MM.1S (cell line): ENCODE measurements around the gene NUDT22.

ENCODE experiments used
- DNase-seq: peaks from one replicate; pipeline ENCODE4 v3.0.0-alpha.2; 2015
- H2AFZ ChIP-seq: fragments of 300-600 bp; sonication (generic); 2 replicates; pipeline ENCODE4 v1.6.0; 2016; ENCODE audit warnings: antibody characterized with exemption, low read length
- H3F3A ChIP-seq: fragments of 300-600 bp; sonication (generic); 2 replicates; pipeline ENCODE4 v1.6.1; 2016; ENCODE audit warnings: mild to moderate bottlenecking, antibody characterized with exemption, low read length, moderate library complexity, mixed read lengths; ENCODE audit not compliant: insufficient read depth
- H3K27ac ChIP-seq: fragments of 300-600 bp; sonication (generic); 2 replicates; pipeline ENCODE4 v1.5.1; 2016; ENCODE audit warnings: mild to moderate bottlenecking, low read length
- H3K27me3 ChIP-seq: fragments of 300-600 bp; sonication (generic); replicated peaks from 2 replicates; pipeline ENCODE4 v1.6.0; 2016; ENCODE audit warnings: low read length; ENCODE audit not compliant: insufficient read depth
- H3K36me3 ChIP-seq: fragments of 300-600 bp; sonication (generic); replicated peaks from 2 replicates; pipeline ENCODE4 v1.6.1; 2016; ENCODE audit warnings: mild to moderate bottlenecking, low read length, mixed read lengths; ENCODE audit not compliant: insufficient read depth
- H3K4me1 ChIP-seq: fragments of 300-600 bp; sonication (generic); 2 replicates; pipeline ENCODE4 v1.6.1; 2016; ENCODE audit warnings: low read length, mixed read lengths
- H3K4me2 ChIP-seq: fragments of 300-600 bp; sonication (generic); 2 replicates; pipeline ENCODE4 v1.6.0; 2016; ENCODE audit warnings: low read depth, low read length
- H3K4me3 ChIP-seq: fragments of 300-600 bp; sonication (generic); 2 replicates; pipeline ENCODE4 v1.5.1; 2016; ENCODE audit warnings: low read length, mixed read lengths
- H3K79me2 ChIP-seq: fragments of 300-600 bp; sonication (generic); 2 replicates; pipeline ENCODE4 v1.6.1; 2016; ENCODE audit warnings: mixed run types, low read length, mixed read lengths
- H3K9ac ChIP-seq: fragments of 300-600 bp; sonication (generic); 2 replicates; pipeline ENCODE4 v1.6.1; 2016; ENCODE audit warnings: low read length, mixed read lengths
- H3K9me2 ChIP-seq: fragments of 300-600 bp; sonication (generic); replicated peaks from 2 replicates; pipeline ENCODE4 v1.6.1; 2016; ENCODE audit warnings: mild to moderate bottlenecking, low read length, mixed read lengths; ENCODE audit not compliant: insufficient read depth
- H3K9me3 ChIP-seq: fragments of 300-600 bp; sonication (generic); replicated peaks from 2 replicates; pipeline ENCODE4 v1.6.1; 2016; ENCODE audit warnings: mild to moderate bottlenecking, low read length, mixed read lengths; ENCODE audit not compliant: insufficient read depth
- H4K20me1 ChIP-seq: fragments of 300-600 bp; sonication (generic); 2 replicates; pipeline ENCODE4 v1.6.1; 2016; ENCODE audit warnings: mild to moderate bottlenecking, low read length, moderate library complexity, mixed read lengths; ENCODE audit not compliant: insufficient read depth
- EZH2 ChIP-seq: fragments of 300-600 bp; sonication (generic); optimal IDR thresholded peaks from 2 replicates; pipeline ENCODE3; 2017; ENCODE audit warnings: low read depth, mild to moderate bottlenecking, antibody characterized with exemption, low read length, mixed read lengths
- EZH2phosphoT487 ChIP-seq: fragments of 300-600 bp; sonication (generic); IDR thresholded peaks from 2 replicates; pipeline ENCODE4 v1.6.1; 2018; ENCODE audit warnings: antibody characterized with exemption, low read length
- TF ChIP-seq, protein P1 (sequence below): fragments of 300-600 bp; sonication (generic); IDR thresholded peaks from 2 replicates; pipeline ENCODE4 v1.5.1; 2016; ENCODE audit warnings: antibody characterized with exemption, low read length, mixed read lengths

NUDT22 gene

DNA sequence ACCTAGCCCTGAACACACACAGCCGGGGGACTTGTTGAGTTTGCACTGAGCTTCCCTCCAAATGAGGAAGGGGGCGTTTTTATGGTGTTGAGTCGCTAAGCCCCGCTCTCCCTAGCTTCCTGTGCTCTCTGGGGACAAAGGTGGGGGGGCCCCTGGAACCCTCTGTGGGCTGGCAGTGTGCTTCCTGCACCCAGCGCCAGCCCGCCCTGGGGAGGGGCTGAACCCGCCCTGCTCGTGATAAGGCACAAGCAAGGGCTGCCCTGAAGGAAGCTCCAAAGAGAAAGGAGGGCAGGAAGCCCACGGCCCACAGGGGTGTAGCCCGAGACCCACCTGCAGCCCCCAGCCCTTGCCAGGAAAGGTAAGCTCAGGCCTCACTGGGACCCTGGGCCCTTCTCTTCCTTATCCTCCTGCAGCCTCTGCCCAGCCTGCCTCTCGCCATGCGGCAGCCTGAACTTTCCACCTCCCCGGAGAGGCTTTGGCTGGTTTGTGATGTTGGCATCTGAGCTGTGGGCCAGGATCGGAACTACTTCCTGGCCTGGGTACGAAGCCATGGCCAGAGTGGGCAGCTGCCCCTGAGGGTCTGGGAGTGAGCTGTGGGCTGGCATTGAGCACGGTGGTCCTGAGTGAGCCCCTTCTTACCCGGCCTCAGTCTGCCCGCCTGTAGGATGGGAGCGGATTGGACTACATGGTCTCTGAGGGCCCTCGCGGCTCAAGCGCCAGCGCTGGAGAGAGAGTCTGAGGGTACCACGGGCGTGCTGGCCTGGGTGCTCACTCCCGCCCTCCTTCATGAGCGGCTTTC lies 19.4 kb upstream of the NUDT22 start, which contains the start of gene FERMT3:
Gene FERMT3 (plus strand): TSS at position 265 of the 799 bp plus-strand sequence. CDS start 644 bp downstream, outside the sequence.
- peak within 1 kb of the TSS; percentile 74 for H3K4me2 ChIP-seq
- peaks cover 19% of the 10 kb centered on the region for H3K79me2 ChIP-seq
- H3K36me3 ChIP-seq = peaks cover 8% of the 10 kb centered on the region; the same call in 1 of the 2 replicates
- DNase-seq = peak; percentile 46
- no peaks in the 10 kb centered on the region for H3K9me3 ChIP-seq
- TF ChIP-seq EZH2phosphoT487 (no peak), EZH2 (no peak)
- TF ChIP-seq, protein P1, sequence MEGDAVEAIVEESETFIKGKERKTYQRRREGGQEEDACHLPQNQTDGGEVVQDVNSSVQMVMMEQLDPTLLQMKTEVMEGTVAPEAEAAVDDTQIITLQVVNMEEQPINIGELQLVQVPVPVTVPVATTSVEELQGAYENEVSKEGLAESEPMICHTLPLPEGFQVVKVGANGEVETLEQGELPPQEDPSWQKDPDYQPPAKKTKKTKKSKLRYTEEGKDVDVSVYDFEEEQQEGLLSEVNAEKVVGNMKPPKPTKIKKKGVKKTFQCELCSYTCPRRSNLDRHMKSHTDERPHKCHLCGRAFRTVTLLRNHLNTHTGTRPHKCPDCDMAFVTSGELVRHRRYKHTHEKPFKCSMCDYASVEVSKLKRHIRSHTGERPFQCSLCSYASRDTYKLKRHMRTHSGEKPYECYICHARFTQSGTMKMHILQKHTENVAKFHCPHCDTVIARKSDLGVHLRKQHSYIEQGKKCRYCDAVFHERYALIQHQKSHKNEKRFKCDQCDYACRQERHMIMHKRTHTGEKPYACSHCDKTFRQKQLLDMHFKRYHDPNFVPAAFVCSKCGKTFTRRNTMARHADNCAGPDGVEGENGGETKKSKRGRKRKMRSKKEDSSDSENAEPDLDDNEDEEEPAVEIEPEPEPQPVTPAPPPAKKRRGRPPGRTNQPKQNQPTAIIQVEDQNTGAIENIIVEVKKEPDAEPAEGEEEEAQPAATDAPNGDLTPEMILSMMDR = no peak
- no peaks in the 10 kb centered on the region for H3K27me3 ChIP-seq
- no peaks in the 10 kb centered on the region; the same call in 1 of the 2 replicates for H3F3A ChIP-seq
- H3K9ac ChIP-seq = peak within 1 kb of the TSS; percentile 67
- no peaks in the 10 kb centered on the region for H4K20me1 ChIP-seq
- H3K27ac ChIP-seq = peak within 1 kb of the TSS; percentile 56; the same call in 1 of the 2 replicates
- peaks cover 10% of the 10 kb centered on the region for H3K4me1 ChIP-seq
- H3K4me3 ChIP-seq = peak within 1 kb of the TSS; percentile 70
- no peaks in the 10 kb centered on the region for H3K9me2 ChIP-seq
- peak within 1 kb of the TSS; percentile 37; the same call in 1 of the 2 replicates for H2AFZ ChIP-seq

DNA sequence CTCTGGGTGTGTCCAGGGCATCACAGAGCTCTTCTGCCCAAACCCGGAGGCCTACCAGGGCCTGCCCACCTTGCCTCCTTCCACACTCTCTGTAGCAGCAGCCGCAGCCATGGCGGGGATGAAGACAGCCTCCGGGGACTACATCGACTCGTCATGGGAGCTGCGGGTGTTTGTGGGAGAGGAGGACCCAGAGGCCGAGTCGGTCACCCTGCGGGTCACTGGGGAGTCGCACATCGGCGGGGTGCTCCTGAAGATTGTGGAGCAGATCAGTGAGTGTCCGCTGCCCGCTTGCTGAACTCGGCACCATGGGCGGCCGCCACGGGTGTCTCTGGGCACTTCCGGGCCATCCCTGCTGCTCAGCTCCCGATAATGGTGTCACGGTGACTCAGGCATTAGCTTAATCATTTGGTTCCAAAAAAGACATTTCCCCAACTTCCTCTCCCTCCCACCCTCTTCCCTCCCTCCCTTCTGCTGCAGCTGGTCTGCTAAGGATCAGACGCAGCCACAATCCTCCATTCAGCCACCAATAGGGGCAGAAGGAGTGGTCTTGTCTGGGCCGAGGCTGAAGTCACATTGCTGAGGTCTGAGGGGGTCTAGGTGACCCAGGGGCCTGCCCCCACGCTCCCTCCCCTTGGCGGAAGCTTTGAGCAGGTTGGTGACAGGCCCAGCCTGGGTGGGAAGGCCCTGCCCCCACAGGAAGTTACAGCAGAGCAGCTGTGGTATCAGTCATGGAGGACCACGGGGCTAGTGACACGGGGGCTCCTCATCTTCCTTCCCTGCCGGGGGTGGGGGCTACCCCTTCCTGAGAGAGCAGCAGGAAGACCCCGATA lies 18.6 kb upstream of the NUDT22 start:
- H3K9ac ChIP-seq = peak overlapping the region; percentile 67; the same call in 1 of the 2 replicates
- no peaks in the 10 kb centered on the region for H3K9me3 ChIP-seq
- H3F3A ChIP-seq = no peaks in the 10 kb centered on the region; the same call in 1 of the 2 replicates
- peaks cover 6% of the 10 kb centered on the region; the same call in 1 of the 2 replicates for H3K36me3 ChIP-seq
- no peaks in the 10 kb centered on the region for H3K9me2 ChIP-seq
- H4K20me1 ChIP-seq = no peaks in the 10 kb centered on the region
- TF ChIP-seq, protein P1 = no peak
- peaks cover 14% of the 10 kb centered on the region for H3K79me2 ChIP-seq
- H3K27ac ChIP-seq = peak overlapping the region; percentile 56; the same call in 1 of the 2 replicates
- H3K27me3 ChIP-seq = no peaks in the 10 kb centered on the region
- peak overlapping the region; percentile 74 for H3K4me2 ChIP-seq
- H3K4me3 ChIP-seq = peak overlapping the region; percentile 70
- H2AFZ ChIP-seq = peak overlapping the region; percentile 37; the same call in 1 of the 2 replicates
- no peak for DNase-seq
- H3K4me1 ChIP-seq = peaks cover 10% of the 10 kb centered on the region

DNA sequence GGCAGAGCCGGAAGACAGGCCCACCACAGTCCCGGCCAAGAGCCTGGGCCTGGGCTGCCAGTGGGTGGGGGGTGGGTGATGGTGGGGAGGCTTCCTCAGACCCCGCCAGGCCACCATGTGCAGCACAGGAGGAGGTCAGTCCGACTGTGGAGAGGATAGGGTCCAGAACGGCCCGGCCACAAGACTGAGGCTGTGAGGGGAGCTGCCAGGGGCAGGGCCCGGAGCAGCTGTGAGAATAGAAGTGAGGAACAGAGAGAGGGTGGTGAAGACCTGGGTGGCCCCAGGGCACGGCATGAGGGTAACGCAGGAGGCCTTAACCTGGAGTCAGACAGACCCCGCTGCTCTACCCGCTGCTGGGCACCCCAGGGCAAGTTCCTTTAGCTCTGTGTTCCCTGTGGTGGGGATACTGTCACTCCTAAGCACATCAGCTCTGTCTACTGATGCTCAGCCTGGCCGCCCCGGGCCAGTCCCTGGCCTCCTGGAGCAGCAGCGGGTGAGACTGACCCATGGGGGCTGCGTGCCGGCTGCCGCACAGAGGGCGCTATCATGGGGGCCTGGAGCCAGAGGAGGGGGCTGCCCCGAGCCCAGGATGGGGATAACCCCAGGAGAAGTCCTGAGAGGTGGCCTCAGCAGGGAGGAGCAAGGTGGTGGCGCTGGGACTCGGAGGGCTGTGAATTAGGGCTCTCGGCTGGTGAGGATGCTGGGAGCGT lies 17.8 kb upstream of the NUDT22 start:
- Histone ChIP-seq H3K4me3 (peak overlapping the region; percentile 70), H3K36me3 (no peaks in the 10 kb centered on the region), H3K4me1 (peaks cover 10% of the 10 kb centered on the region), H3F3A (no peaks in the 10 kb centered on the region; the same call in 1 of the 2 replicates), H3K27me3 (no peaks in the 10 kb centered on the region), H3K9me3 (no peaks in the 10 kb centered on the region), H4K20me1 (no peaks in the 10 kb centered on the region), H3K9ac (peak overlapping the region; percentile 67; the same call in 1 of the 2 replicates), H3K9me2 (no peaks in the 10 kb centered on the region), H3K4me2 (peak overlapping the region; percentile 74; the same call in 1 of the 2 replicates), H3K27ac (peak overlapping the region; percentile 56; the same call in 1 of the 2 replicates), H3K79me2 (peaks cover 8% of the 10 kb centered on the region), H2AFZ (0 out of 2 replicates have a peak overlapping the region, but pooled peaks have one; percentile 37)
- no peak for TF ChIP-seq EZH2
- TF ChIP-seq EZH2phosphoT487 = no peak
- DNase-seq = no peak
